Panc1 (cell line): ENCODE measurements around the gene TMEM129. TPM values are rescaled to one million over a fixed set of nuclear protein-coding genes. Genes with fewer than 3 reads are reported as not detected.

Source experiments
- ATAC-seq: fragments of 200-7000 bp; cut with Tn5 transposase; 2 replicates; pipeline ENCODE4 v1.9.1; 2020; ENCODE audit warnings: mild to moderate bottlenecking, moderate library complexity
- BruUV-seq: library from RNA; stranded (reverse); fragments of 400-500 nt; replicated peaks from 2 replicates; lab custom pipeline; 2021; lab: Mats Ljungman, UMichigan
- CTCF ChIA-PET: fragments of 300-600 bp; sonication (Branson Sonifier 250); formaldehyde crosslinking; loops from one replicate; lab custom pipeline; 2022; ENCODE audit warnings: antibody characterized with exemption; lab: Charles Lee
- POLR2A ChIA-PET: fragments of 300-600 bp; sonication (Branson Sonifier 250); formaldehyde crosslinking; loops from one replicate; lab custom pipeline; 2022; ENCODE audit warnings: antibody characterized with exemption; lab: Charles Lee
- DNase-seq: peaks from one replicate; pipeline ENCODE4 v3.0.0-alpha.2; 2010; ENCODE audit warnings: low read depth, low spot score
- H3K27ac ChIP-seq: 2 replicates; pipeline ENCODE4 v1.5.1; 2011; ENCODE audit warnings: mild to moderate bottlenecking, low read length, inconsistent platforms
- H3K27me3 ChIP-seq: fragments of 200-500 bp; sonication (Bioruptor generic); 2 replicates; pipeline ENCODE4 v1.6.0; 2014; ENCODE audit warnings: low read length, inconsistent platforms; ENCODE audit not compliant: control insufficient read depth, insufficient read depth
- H3K36me3 ChIP-seq: fragments of 200-500 bp; sonication (Bioruptor generic); 2 replicates; pipeline ENCODE4 v1.5.1; 2014; ENCODE audit warnings: inconsistent platforms, mild to moderate bottlenecking, low read length, moderate library complexity; ENCODE audit not compliant: control insufficient read depth, insufficient read depth
- H3K4me1 ChIP-seq: 2 replicates; pipeline ENCODE4 v1.5.1; 2011; ENCODE audit warnings: inconsistent platforms, mild to moderate bottlenecking, low read length, moderate library complexity; ENCODE audit not compliant: control insufficient read depth, insufficient read depth
- H3K4me3 ChIP-seq, 2 experiments: 2 replicates each; pipeline ENCODE4 v1.5.1; 2011 to 2012; ENCODE audit warnings: low read depth in 2 of 2, low read length in 2 of 2, mild to moderate bottlenecking in 2 of 2, inconsistent platforms in 1 of 2, moderate library complexity in 1 of 2
- H3K9me3 ChIP-seq: fragments of 200-500 bp; sonication (Bioruptor generic); 2 replicates; pipeline ENCODE4 v1.5.1; 2014; ENCODE audit warnings: low read depth, mild to moderate bottlenecking, inconsistent platforms, low read length, moderate library complexity; ENCODE audit not compliant: control insufficient read depth, insufficient read depth
- CTCF ChIP-seq: fragments of 450-650 bp; IDR thresholded peaks from 2 replicates; pipeline ENCODE4 v1.5.1; 2017; ENCODE audit warnings: mild to moderate bottlenecking
- POLR2AphosphoS5 ChIP-seq: IDR thresholded peaks from 2 replicates; pipeline ENCODE4 v1.6.1; 2012; ENCODE audit warnings: mild to moderate bottlenecking, low read depth, low read length, moderate library complexity
- REST ChIP-seq, 2 experiments: IDR thresholded peaks; 2 replicates each; pipeline ENCODE4 v1.6.1; 2011 to 2012; ENCODE audit warnings: low read depth in 2 of 2, control low read depth in 1 of 2, low read length in 1 of 2, mild to moderate bottlenecking in 1 of 2, moderate library complexity in 1 of 2; ENCODE audit not compliant: insufficient read depth in 1 of 2
- SIN3A ChIP-seq: IDR thresholded peaks from 2 replicates; pipeline ENCODE4 v1.6.1; 2012; ENCODE audit warnings: low read depth, mild to moderate bottlenecking, low read length, moderate library complexity, borderline replicate concordance; ENCODE audit not compliant: insufficient read depth
- TCF7L2 ChIP-seq: IDR thresholded peaks from 2 replicates; pipeline ENCODE4 v1.6.1; 2011; ENCODE audit warnings: mild to moderate bottlenecking, low read depth, low read length, inconsistent platforms
- in situ Hi-C: cut with HindIII; loops from 2 replicates; pipeline ENCODE4 v1.10.0; 2016; ENCODE audit warnings: low sequenced_read_pairs, low pct_unique_long_range_greater_than_20kb
- intact Hi-C: fragments of 100-400 bp; cut with micrococcal nuclease; formaldehyde crosslinking; loops from one replicate; pipeline ENCODE4 v1.10.0; 2022; ENCODE audit not compliant: unreplicated experiment
- total RNA-seq: library from RNA; stranded (reverse); gene quantifications from one replicate; pipeline ENCODE4 v1.2.1, GENCODE V29; 2021; ENCODE audit not compliant: unreplicated experiment

Gene TMEM129
- total RNA-seq, 1 experiment from 2014 or later = 32.6 TPM

GRCh38 chr4:1761130-1761689 lies 40.1 kb upstream of the TMEM129 start:
- CTCF ChIA-PET = no interaction called here
- intact Hi-C loops (no loop called here), in situ Hi-C loops (no loop called here)
- peaks cover 6% of the 10 kb centered on the region for H3K4me1 ChIP-seq
- no peak overlapping the region for H3K27ac ChIP-seq
- H3K27me3 ChIP-seq = no peaks in the 10 kb centered on the region
- POLR2A ChIA-PET = no interaction called here
- DNase-seq (no peak), ATAC-seq (no peak)
- BruUV-seq = no TSS peak
- no peak overlapping the region for H3K4me3 ChIP-seq
- H3K36me3 ChIP-seq = no peaks in the 10 kb centered on the region
- TF ChIP-seq CTCF = no peak
- no peak for TF ChIP-seq TCF7L2
- no peak for TF ChIP-seq REST (IDR thresholded peaks at IDR 0.05; ENCODE audit: insufficient read depth in 1 of 2, low read depth in 2 of 2, low read length in 1 of 2)
- no peak for TF ChIP-seq SIN3A
- TF ChIP-seq POLR2AphosphoS5 = no peak
- no peaks in the 10 kb centered on the region for H3K9me3 ChIP-seq

- intact Hi-C loops (no loop called here), in situ Hi-C loops (no loop called here)
- no peak overlapping the region for H3K4me3 ChIP-seq
- H3K27ac ChIP-seq = no peak overlapping the region
- no TSS peak for BruUV-seq
- ATAC-seq = no peak; the same call in 1 of the 2 replicates
- no peaks in the 10 kb centered on the region for H3K27me3 ChIP-seq
- CTCF ChIA-PET = no interaction called here
- POLR2A ChIA-PET = no interaction called here
- no peak for TF ChIP-seq CTCF
- no peak for TF ChIP-seq TCF7L2
- no peak for TF ChIP-seq POLR2AphosphoS5
- no peak for TF ChIP-seq SIN3A
- TF ChIP-seq REST (IDR thresholded peaks at IDR 0.05; ENCODE audit: insufficient read depth in 1 of 2, low read depth in 2 of 2, low read length in 1 of 2) = no peak
- no peaks in the 10 kb centered on the region for H3K9me3 ChIP-seq
- no peaks in the 10 kb centered on the region; the same call in 1 of the 2 replicates for H3K4me1 ChIP-seq
- H3K36me3 ChIP-seq = no peaks in the 10 kb centered on the region
- DNase-seq = no peak
These were observed 39.5 kb upstream of the TMEM129 start for GRCh38 chr4:1760521-1761071.
